Measurements from ENCODE around the gene CBL.

The CBL gene

DNA sequence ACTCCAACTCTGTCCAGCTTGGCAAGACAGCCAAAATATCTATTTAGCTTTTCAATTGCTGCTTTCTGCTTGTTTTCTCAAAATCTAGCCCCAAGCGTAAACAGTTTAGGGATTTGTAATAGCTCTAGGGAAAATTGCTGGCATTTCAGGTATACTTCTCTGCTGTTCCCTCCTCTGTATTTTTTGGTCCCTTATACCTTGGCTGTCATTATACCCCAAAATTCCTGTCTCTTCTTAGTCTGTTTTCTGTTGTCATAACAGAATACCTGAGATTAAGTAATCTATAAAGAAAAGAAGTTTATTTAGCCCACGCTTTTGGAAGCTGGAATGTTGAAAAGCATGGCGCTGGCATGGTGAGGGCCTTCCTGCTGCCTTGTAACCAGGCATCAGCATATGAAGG, 87.3 kb downstream of the CBL start:
- Histone ChIP-seq H3K4me1 (ENCODE audit: insufficient read depth, insufficient read length) (no peaks in the 10 kb centered on the region), H3K27me3 (ENCODE audit: insufficient read depth, insufficient read length) (no peaks in the 10 kb centered on the region), H3K9me3 (ENCODE audit: insufficient read depth, low read length) (peaks cover 5% of the 10 kb centered on the region; the same call in 1 of the 2 replicates), H3K4me3 (ENCODE audit: insufficient read length, low read depth) (no peak overlapping the region), H3K9ac (ENCODE audit: insufficient read length, low read depth) (no peak overlapping the region), H3K36me3 (ENCODE audit: insufficient read depth, insufficient read length, low read length) (peaks cover 28% of the 10 kb centered on the region)
- no peak for TF ChIP-seq SUZ12 (IDR thresholded peaks at IDR 0.05; ENCODE audit: extremely low read depth, insufficient read depth, insufficient read length)
- DNase-seq (ENCODE audit: low read depth, low spot score), result no peak

- no peak overlapping the region for H3K4me3 ChIP-seq (ENCODE audit: insufficient read length, low read depth)
- no peaks in the 10 kb centered on the region for H3K27me3 ChIP-seq (ENCODE audit: insufficient read depth, insufficient read length)
- H3K36me3 ChIP-seq (ENCODE audit: insufficient read depth, insufficient read length, low read length), result peaks cover 38% of the 10 kb centered on the region
- DNase-seq (ENCODE audit: low read depth, low spot score), result no peak
- H3K9me3 ChIP-seq (ENCODE audit: insufficient read depth, low read length), result peaks cover 5% of the 10 kb centered on the region; the same call in 1 of the 2 replicates
- H3K9ac ChIP-seq (ENCODE audit: insufficient read length, low read depth), result no peak overlapping the region
- TF ChIP-seq YY1 (IDR thresholded peaks at IDR 0.05; ENCODE audit: insufficient read depth, insufficient read length), result no peak
- no peak for TF ChIP-seq SUZ12 (IDR thresholded peaks at IDR 0.05; ENCODE audit: extremely low read depth, insufficient read depth, insufficient read length)
- no peak for TF ChIP-seq ZNF274 (IDR thresholded peaks at IDR 0.05; ENCODE audit: low read depth, low read length)
- no peaks in the 10 kb centered on the region for H3K4me1 ChIP-seq (ENCODE audit: insufficient read depth, insufficient read length)
Observed at GRCh38 chr11:119295178-119295577, 89.0 kb downstream of the CBL start.

GRCh38 chr11:119297938-119298337, 91.8 kb downstream of the CBL start:
- Histone ChIP-seq H3K36me3 (ENCODE audit: insufficient read depth, insufficient read length, low read length) (peaks cover 64% of the 10 kb centered on the region), H3K9ac (ENCODE audit: insufficient read length, low read depth) (no peak overlapping the region), H3K4me3 (ENCODE audit: insufficient read length, low read depth) (no peak overlapping the region), H3K9me3 (ENCODE audit: insufficient read depth, low read length) (no peaks in the 10 kb centered on the region), H3K4me1 (ENCODE audit: insufficient read depth, insufficient read length) (no peaks in the 10 kb centered on the region), H3K27me3 (ENCODE audit: insufficient read depth, insufficient read length) (no peaks in the 10 kb centered on the region)
- TF ChIP-seq SUZ12 (IDR thresholded peaks at IDR 0.05; ENCODE audit: extremely low read depth, insufficient read depth, insufficient read length), result no peak
- no peak for TF ChIP-seq ZNF274 (IDR thresholded peaks at IDR 0.05; ENCODE audit: low read depth, low read length)
- TF ChIP-seq YY1 (IDR thresholded peaks at IDR 0.05; ENCODE audit: insufficient read depth, insufficient read length), result no peak
- no peak for DNase-seq (ENCODE audit: low read depth, low spot score)

- peaks cover 72% of the 10 kb centered on the region for H3K36me3 ChIP-seq (ENCODE audit: insufficient read depth, insufficient read length, low read length)
- H3K9ac ChIP-seq (ENCODE audit: insufficient read length, low read depth), result no peak overlapping the region
- H3K9me3 ChIP-seq (ENCODE audit: insufficient read depth, low read length), result no peaks in the 10 kb centered on the region
- no peak overlapping the region for H3K4me3 ChIP-seq (ENCODE audit: insufficient read length, low read depth)
- no peak for TF ChIP-seq SUZ12 (IDR thresholded peaks at IDR 0.05; ENCODE audit: extremely low read depth, insufficient read depth, insufficient read length)
- no peaks in the 10 kb centered on the region for H3K4me1 ChIP-seq (ENCODE audit: insufficient read depth, insufficient read length)
- H3K27me3 ChIP-seq (ENCODE audit: insufficient read depth, insufficient read length), result no peaks in the 10 kb centered on the region
- no peak for DNase-seq (ENCODE audit: low read depth, low spot score)
Observed at GRCh38 chr11:119298726-119299125, 92.6 kb downstream of the CBL start.

GRCh38 chr11:119299416-119299815, 93.3 kb downstream of the CBL start:
- Histone ChIP-seq H3K9me3 (ENCODE audit: insufficient read depth, low read length) (no peaks in the 10 kb centered on the region), H3K4me3 (ENCODE audit: insufficient read length, low read depth) (no peak overlapping the region), H3K36me3 (ENCODE audit: insufficient read depth, insufficient read length, low read length) (peaks cover 79% of the 10 kb centered on the region), H3K9ac (ENCODE audit: insufficient read length, low read depth) (no peak overlapping the region), H3K27me3 (ENCODE audit: insufficient read depth, insufficient read length) (no peaks in the 10 kb centered on the region), H3K4me1 (ENCODE audit: insufficient read depth, insufficient read length) (no peaks in the 10 kb centered on the region)
- DNase-seq (ENCODE audit: low read depth, low spot score), result no peak
- TF ChIP-seq ZNF274 (IDR thresholded peaks at IDR 0.05; ENCODE audit: low read depth, low read length) (no peak), SUZ12 (IDR thresholded peaks at IDR 0.05; ENCODE audit: extremely low read depth, insufficient read depth, insufficient read length) (no peak), YY1 (IDR thresholded peaks at IDR 0.05; ENCODE audit: insufficient read depth, insufficient read length) (no peak)

DNA sequence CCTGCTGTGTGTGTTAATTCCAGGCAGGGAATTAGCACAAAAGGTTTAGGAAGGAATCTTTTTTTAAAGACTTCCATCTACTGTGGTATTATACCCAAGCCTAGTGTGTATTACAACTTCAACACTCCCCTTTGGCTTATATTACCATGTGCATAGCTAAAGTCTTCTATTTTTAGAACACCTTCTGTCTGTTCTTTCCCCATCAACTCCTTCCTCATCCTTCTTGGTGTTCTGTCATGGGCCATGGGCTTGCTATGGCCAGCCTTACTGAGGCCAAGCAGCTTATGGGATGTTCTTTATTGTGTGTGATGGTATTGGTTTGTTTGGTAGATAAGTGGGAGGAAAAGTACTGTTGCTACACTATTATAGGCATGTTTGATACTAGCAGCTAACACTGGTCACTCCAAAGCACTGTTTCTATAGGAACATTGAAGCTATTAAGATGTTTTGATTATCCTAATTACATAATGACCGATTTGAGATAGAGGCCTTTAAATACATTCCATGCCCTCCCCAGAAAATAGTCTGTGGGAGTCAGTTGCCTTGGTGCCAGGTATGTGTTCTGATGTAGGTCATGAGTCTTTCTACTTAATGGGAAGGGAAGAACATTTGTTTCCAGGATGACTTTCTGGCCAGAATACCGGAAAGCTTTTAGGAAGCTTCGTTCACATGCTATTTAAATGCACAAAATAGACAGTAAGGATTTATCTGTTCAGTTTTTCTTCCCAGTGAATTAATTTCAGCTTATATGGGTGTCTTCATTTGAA, 94.2 kb downstream of the CBL start:
- TF ChIP-seq YY1 (IDR thresholded peaks at IDR 0.05; ENCODE audit: insufficient read depth, insufficient read length) (no peak), ZNF274 (IDR thresholded peaks at IDR 0.05; ENCODE audit: low read depth, low read length) (no peak), SUZ12 (IDR thresholded peaks at IDR 0.05; ENCODE audit: extremely low read depth, insufficient read depth, insufficient read length) (no peak)

DNA sequence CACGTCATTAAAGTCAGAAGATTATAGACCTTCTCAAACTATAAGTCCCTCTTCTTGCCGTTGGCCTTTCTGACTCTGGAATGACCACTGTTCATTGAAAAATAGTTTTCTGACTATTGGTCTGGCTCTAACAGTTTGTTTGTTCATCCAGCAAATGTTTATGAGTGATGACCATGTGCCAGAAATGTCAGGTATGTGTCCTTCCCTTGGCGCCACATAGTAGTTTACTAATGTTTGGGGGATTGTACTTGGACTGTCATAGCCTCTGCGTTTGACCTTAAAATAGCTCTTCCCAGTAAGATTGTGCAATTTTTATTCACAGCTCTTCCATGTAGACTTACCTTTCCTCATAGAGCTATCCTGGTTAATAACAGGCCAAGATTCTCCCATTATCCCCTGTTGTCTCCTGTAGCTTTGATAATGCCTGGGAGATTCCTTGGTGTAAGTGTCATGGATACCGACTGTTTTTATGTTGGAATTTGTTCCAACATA, 97.1 kb downstream of the CBL start:
- no peak overlapping the region for H3K4me3 ChIP-seq (ENCODE audit: insufficient read length, low read depth)
- H3K27me3 ChIP-seq (ENCODE audit: insufficient read depth, insufficient read length), result no peaks in the 10 kb centered on the region
- H3K4me1 ChIP-seq (ENCODE audit: insufficient read depth, insufficient read length), result no peaks in the 10 kb centered on the region
- TF ChIP-seq ZNF274 (IDR thresholded peaks at IDR 0.05; ENCODE audit: low read depth, low read length), result no peak
- H3K36me3 ChIP-seq (ENCODE audit: insufficient read depth, insufficient read length, low read length), result peaks cover 78% of the 10 kb centered on the region
- H3K9ac ChIP-seq (ENCODE audit: insufficient read length, low read depth), result no peak overlapping the region
- no peak for DNase-seq (ENCODE audit: low read depth, low spot score)
- H3K9me3 ChIP-seq (ENCODE audit: insufficient read depth, low read length), result no peaks in the 10 kb centered on the region

More for the DNA sequence above, 94.2 kb downstream of the CBL start:
- H3K9ac ChIP-seq (ENCODE audit: insufficient read length, low read depth), result no peak overlapping the region
- no peaks in the 10 kb centered on the region for H3K4me1 ChIP-seq (ENCODE audit: insufficient read depth, insufficient read length)
- no peaks in the 10 kb centered on the region for H3K9me3 ChIP-seq (ENCODE audit: insufficient read depth, low read length)
- H3K36me3 ChIP-seq (ENCODE audit: insufficient read depth, insufficient read length, low read length), result peaks cover 81% of the 10 kb centered on the region
- no peak overlapping the region for H3K4me3 ChIP-seq (ENCODE audit: insufficient read length, low read depth)
- no peak for DNase-seq (ENCODE audit: low read depth, low spot score)
- H3K27me3 ChIP-seq (ENCODE audit: insufficient read depth, insufficient read length), result no peaks in the 10 kb centered on the region
